Hematopoietic multipotent progenitor cell treated with erythropoietin and hydrocortisone succinate and interleukin-3 and kit ligand, for 4 days (in vitro differentiated cells): Measurements from ENCODE around the gene SPATA19.

Experiments used
- DNase-seq: peaks from one replicate; pipeline ENCODE4 v3.0.0-alpha.2; 2015

Gene SPATA19

DNA sequence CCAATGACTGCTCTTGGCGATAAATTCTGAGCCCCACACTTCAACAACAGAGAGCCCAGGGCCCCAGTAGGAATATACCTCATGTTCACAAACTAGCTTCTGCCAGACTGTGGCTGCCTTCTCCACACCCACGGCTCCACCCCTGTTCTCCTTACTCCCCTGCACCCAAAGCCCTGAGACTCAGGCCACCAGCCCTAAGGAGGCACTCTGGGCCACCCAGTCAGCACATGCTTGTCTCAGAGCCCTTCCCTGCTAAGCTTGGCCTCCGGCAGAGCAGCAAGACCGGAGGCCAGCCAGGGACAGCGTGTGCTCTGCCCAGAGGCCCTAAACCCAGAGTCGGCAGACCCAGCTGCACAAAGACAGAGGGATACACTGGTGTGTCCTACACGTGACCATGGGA lies 27.9 kb downstream of the SPATA19 start:
- no peak for DNase-seq

DNA sequence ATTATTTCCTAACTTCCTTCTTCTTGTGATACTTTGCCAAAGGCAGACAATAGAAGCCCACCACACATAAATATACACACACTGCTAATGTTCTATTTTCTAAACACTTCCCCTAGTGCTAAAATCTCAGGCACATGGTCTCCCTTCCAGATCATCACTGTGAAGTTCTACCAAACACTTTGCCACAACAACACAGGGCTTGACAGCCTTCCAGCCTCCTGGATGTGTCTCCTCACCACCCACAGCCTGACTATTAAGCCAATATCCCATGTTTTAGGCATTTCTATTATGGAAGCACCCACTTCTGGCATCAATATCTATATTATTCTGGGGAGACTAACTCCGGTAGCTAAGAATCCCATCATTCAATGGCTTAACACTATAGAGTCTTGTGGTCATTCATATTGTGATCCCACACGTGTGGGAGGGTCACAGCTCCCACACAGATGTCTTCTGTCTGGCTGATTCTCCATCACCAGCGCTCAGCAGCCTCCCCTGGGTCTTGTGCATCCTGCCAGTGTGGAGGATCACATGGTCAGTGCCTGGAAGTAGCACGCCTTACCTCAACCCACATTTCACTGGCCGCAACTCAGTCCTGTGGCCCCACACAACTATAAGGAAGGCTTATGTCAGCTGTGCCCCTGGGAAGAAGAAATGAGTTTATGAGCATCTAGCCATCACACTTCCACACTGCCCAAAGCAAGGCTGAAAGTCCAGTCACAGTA lies 29.0 kb downstream of the SPATA19 start:
- DNase-seq: no peak

DNA sequence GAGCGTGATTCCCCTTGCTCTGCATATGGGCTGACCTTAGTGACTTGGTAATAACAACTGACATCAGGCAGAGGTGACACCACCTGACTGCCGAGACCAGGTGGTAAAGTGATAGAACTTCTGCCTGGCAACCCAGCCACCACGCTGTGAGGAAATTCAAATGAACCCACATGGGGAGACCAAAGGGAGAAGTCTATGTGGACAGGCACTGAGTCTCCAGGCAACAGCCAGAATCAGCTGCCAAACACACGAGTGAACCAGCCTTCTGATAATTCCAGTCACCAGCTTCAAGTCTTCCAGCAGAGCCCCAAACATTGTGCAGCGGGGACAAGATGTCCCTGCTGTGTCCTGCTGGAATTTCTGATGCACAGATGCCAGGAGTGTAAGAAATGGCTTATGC lies 29.7 kb downstream of the SPATA19 start:
- no peak for DNase-seq

DNA sequence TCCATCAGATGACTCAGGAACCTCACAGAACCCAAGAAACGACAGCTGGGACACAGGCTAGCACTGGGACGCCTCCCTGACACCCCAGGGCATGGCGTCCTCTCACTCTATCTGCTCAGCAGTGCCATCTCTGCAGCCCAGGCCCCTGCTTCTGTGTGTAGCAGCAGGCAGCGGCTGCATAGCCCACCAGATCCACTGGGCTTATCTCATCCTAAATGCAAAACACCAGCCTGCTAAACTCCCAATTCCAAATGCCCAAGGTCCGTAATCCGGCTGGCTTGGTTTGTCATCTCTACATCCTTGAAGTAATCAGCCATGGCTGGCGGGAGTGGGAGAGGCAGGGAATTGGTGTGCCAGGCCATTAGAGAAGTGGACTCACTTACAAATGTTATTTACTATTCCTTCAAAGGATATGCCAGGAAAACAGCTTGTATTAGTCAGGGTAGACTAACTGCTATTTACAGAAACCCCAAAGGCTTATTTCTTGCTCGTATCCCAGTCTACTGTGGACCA lies 30.7 kb downstream of the SPATA19 start:
- no peak for DNase-seq

DNA sequence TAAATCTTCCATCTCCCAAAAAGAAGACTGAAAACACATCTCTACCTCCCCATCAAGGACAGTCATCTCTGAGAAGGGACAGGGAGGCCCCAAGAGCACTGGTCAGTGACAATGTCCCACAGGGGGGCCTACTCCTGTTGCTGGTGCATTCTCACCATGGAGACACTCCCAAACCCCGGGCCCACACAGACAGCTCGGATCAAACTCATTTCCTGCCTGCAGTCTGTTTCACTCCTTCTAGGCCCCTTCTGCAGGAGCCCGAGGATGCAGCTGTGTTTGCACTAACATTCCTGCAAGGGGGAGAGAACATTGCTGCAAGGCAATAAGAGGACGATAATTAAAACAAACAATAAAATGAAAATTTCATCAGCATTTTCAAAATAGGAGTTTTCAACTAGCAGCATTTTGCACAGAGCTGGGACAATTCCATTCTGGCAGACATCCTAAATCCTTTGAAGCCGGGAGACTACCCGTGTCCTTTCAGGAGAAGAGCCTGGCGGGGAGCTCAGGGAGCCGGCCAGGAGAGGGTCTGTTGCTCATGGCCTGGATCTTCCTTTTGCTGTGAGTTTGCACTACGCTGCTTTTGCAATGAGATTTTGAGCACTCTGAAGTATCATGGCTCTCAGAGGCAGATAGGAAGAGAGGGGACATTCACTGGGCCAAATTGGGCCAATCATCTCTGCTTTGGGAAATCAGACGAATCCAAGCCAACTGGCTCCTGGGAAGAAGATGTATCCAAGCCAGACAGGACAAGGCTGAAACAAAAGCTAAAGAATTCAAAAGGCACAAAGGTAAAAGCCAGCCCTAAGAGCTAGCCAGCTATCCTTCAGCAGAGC lies 33.2 kb downstream of the SPATA19 start:
- DNase-seq: no peak

DNA sequence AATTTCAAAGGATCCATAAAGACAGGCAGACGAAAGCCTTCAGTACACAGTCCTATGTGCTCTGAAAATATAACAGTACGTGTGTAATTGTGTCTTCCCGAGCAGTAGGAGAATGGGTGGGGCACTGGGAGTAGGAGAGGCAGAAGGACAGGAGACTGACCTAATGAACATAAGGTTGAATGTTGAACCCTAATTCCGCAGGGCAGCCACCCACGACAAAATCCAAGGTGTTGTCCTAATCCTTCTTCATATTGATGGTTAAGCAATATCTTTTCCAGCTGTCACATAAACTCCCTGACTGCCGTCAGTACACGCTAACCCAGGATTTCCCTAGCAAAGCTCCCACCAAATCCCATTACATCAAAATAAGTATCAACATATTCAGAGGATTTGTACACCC lies 34.5 kb downstream of the SPATA19 start:
- DNase-seq: no peak

DNA sequence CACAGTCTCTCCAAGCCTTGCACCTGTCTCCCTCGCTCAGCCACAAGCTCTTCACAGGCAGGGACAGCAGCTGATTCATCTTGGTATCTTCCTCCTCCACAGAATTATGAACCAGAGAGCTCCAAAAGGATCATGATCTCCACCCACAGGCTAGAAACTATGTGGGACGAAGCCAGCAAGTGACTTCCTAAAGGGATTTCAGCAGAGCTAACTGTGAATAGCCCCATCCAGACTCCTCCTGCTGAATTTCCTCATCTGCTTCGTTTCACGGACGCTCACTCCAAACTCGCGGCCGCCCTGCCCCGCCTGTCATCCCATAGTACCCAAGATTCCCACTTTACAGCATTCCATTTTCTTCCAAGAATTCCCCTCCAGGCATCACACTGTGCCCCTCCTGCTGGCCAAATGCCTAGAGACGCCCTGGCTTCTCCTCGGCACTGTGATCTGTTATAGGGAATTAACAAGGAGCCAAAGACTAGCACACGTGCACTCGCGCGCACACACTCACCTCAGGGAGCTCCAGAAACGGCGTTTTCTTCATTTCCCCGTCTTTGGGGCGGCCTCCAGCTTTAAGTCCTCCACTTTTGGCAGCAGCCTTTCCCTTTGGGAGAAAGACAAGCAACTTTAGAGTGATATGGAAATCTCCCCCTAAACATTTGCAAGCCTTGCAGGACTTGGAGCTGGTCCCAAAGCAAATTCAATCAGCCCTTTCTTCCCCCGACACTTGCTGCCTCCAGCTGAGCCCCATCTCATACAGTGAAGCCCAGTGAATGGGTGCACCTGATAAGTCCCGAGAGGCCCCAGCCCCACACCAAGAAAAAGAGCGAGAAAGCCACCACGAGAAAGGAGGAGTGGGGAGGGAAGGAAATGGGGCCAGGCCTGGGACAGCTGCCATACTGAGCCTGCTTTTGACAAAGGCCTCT lies 35.5 kb downstream of the SPATA19 start:
- DNase-seq: no peak

DNA sequence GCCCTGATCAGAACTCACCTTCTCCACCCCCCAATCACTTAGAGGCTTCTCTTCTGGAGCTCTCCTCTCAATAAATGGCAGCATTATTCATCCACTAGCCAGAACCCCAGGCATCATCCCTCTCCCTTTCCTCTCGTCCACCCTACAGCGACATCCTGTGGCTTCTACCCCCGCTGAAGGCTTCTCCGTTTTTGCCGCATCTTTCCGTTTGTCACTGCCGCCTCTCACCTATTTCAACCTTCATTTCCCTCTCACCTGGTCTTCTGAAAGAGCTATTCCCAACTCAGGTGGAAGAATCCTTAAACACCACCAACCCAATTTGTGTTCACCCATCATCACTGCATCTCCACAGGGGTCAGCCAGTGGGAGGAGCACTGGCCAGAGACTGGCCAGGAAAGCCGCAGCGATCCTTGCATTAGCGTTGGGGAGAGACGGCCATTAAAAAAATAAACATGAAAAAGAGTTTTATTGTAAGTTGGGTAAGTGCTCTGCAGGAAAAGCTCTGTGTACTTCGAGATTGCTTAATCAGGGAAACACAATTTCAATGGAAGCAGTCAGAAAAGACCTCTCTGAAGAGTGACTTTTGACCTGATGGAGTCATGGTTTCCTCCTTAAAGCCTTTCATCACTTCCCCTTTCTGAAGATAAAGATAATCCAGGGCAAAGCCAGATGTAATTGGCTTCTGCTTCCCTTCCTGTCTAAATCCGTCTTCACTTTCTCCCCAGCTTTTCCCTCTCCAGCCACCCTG lies 36.7 kb downstream of the SPATA19 start:
- DNase-seq: no peak

DNA sequence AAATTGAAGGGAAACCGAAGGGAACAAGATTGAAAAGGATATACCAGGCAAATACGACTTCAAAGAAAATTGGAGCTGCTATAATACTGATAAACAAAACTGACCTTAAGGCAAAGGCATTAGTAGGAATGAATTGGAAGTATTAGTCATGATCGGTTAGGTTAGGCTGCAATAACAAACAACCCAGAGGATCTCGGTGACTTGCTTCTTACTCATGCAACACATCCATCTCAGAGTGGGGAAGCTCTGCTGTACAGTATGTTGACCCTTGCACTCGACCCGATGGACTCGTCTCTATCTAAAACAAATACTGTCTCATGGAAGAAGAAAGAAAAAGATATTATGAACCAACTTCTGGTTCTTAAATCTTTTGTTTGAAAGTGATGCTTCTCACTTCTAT lies 42.3 kb downstream of the SPATA19 start:
- DNase-seq: no peak

DNA sequence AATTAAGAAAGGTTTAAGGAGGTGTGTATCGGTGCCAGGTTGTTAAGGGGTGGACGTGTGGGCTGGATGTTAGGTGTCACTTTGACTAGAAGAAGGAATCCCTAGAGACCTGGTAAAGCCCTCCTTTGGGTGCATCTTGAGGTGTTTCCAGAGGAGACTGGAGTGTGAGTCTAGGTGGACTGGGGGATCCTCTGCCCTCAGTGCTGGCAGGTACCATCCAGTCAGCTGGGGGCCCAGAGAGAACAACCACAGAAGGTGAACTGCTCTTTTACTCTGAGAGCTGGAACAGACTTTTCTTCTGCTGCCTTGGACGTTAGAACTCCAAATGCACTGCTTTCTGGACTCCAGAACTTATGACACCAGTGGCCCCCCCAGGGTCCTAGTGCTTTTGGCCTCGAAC lies 44.0 kb downstream of the SPATA19 start:
- no peak for DNase-seq

DNA sequence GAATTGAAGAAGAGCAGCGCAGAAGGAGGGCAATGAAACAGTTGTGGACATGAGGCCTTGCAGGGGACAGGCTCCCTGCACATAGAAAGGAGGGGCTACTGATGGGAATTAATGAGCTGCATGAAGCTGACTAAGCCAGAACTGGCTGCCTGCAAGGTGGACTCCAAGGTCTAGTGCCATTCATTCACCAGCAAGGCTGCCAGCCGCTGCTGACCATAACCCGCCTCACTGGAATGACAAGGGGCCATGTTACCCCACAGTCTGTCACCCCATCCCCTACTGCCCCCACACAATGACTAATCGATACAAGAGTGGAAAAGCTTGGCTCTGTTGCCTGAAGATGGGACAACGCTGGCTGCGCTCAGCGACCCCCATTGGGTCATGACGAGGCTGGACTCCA lies 44.6 kb downstream of the SPATA19 start:
- no peak for DNase-seq

DNA sequence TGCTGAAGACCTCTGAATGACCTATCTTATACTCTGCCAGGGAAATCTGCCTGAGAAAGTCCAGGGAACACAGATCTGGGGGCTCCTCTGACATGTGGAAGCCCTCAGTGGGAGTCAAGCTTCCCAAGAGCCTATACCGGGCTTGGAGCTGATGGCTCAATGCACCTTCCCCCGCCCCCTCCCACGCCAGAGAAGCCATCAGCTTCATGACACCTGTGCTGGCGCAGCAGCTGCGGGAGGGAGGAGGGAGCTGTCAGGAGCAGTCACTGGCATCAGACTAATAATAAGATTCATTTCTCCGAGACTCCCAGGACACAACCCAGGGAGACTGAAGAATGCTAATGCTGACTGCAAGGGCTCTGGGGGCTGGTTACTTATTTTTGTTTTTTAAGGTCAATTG lies 47.8 kb downstream of the SPATA19 start:
- no peak for DNase-seq

DNA sequence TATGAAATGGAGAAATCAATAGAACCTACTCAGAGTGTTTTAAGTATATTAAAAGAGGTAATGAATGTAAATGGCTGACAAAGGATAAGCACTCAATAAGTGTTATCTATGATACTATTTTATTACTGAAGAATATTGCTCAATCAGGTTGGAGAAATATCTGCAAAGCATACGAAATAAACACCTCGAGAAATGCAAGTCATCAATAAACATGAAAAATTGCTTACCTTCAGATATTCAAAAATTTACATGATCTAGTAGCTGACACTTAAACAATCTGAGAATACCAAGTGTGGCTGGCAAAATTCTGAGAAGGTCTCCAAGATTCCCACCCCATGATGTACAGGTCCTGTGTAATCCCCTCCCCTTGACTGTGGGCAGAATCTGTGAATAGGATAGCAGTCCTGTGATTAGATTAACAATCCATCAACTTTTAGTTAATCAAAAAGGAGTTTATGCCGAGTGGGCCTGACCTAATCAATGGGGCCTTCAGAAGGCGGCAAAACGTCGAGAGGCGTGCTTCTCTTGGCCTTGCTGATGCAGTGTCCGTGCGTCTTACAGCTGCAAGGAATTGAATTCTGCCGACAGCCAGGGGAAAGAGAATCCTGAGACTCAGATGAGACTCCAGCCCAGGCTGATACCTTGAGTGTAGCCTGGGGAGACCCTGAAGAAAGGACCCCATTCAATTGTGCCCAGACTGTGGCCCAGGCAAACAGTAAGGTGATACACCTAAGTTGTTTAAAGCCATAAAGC lies 49.1 kb downstream of the SPATA19 start:
- DNase-seq: no peak

DNA sequence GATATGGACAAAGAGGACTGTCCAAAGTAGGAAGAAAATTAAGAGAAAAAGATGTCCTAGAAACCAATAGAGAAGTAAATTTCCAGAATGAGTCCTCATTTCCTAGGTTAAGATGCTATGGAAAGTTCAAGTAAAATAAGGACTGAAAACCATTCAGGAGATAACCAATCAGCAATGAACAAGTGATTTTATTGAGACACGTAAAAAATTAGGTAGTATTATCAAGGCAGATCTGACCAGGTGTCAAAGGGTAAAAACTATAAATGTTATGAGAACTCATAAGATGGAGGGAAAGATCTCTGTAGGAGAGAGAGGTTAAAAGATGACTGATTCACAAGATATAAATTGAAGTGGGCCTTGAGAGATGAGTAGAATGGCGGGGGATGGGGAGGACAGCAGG lies 50.2 kb downstream of the SPATA19 start:
- no peak for DNase-seq

DNA sequence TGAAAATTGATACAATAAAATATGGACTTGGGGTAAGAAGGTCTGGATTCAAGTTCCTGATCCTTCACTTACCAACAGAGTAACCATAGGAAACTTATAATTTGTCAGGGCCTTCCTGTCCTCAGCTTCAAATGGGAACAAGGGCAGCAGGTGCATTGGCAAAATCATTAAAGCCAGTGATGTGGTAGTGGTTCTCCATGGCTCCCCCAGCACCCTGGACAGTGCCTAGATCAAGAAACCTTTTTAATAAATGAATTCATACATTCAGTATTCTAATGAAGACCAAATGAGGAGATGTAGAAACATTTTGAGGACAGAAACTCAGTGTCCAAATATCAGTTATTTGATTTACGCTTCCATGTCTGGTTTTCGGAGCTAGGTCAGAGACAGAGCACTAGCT lies 51.1 kb downstream of the SPATA19 start:
- no peak for DNase-seq

DNA sequence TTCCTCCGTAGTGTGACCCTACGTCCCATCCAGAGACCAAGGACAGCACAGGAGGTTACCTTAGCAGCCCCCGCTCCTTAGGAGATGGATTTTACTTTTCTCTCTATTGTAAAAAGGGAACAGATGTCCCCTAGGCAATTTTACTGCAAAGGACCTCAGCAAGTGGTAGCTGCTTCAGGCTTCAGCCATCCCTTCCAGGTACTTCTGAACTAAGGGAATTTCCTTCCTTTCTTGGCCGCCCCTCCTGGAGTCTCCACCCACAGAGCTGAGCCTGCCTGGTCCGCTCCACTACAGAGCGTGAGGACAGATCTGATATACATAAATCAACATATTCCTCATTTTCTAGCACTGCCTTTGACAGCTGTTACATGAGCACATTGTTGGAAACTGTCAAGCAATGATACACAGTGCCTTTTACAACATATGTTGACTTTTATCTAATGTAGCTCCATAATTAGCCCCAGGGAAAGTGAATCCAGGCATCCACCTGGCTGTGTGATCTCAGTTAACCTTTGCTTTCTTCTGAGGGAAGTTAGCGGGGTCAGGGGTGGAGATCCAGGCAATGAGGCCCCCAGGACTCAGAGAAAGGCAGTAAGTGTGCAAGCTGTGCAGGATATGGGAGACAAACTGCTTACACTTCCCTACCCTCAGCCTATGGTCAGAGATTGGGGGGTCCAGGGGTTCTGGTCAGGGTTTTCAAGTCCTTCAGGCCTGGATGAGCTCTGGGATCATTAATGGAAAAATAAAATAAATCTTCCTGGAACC lies 51.9 kb downstream of the SPATA19 start:
- no peak for DNase-seq

DNA sequence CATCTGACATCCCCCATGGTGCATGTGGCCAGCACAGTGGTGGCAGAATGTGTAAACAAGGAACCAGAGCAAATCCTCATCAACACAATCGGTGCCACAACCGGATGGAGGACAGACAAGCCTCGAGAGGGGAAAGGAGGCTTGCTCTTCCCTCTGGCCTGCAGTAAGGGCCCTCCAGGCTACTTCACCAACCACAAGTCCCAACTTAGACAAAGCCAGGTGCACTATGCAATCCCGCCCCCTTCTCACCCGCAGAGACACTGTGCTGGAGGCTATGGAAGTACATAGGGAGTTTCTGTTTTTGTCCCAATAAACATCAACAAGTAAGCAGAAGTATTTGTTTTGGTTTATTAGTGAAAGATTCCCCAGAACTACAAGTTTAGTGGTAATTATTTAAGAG lies 54.3 kb downstream of the SPATA19 start:
- no peak for DNase-seq
